GM12801 (cell line): ENCODE data around the gene KDM7A.

Experiments
- TF ChIP-seq, protein P1 (sequence below): IDR thresholded peaks from one replicate; pipeline ENCODE4 v1.5.1; 2011; ENCODE audit warnings: control low read depth; ENCODE audit not compliant: insufficient read length; ENCODE audit errors: extremely low read depth

Gene KDM7A, protein sequence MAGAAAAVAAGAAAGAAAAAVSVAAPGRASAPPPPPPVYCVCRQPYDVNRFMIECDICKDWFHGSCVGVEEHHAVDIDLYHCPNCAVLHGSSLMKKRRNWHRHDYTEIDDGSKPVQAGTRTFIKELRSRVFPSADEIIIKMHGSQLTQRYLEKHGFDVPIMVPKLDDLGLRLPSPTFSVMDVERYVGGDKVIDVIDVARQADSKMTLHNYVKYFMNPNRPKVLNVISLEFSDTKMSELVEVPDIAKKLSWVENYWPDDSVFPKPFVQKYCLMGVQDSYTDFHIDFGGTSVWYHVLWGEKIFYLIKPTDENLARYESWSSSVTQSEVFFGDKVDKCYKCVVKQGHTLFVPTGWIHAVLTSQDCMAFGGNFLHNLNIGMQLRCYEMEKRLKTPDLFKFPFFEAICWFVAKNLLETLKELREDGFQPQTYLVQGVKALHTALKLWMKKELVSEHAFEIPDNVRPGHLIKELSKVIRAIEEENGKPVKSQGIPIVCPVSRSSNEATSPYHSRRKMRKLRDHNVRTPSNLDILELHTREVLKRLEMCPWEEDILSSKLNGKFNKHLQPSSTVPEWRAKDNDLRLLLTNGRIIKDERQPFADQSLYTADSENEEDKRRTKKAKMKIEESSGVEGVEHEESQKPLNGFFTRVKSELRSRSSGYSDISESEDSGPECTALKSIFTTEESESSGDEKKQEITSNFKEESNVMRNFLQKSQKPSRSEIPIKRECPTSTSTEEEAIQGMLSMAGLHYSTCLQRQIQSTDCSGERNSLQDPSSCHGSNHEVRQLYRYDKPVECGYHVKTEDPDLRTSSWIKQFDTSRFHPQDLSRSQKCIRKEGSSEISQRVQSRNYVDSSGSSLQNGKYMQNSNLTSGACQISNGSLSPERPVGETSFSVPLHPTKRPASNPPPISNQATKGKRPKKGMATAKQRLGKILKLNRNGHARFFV

DNA sequence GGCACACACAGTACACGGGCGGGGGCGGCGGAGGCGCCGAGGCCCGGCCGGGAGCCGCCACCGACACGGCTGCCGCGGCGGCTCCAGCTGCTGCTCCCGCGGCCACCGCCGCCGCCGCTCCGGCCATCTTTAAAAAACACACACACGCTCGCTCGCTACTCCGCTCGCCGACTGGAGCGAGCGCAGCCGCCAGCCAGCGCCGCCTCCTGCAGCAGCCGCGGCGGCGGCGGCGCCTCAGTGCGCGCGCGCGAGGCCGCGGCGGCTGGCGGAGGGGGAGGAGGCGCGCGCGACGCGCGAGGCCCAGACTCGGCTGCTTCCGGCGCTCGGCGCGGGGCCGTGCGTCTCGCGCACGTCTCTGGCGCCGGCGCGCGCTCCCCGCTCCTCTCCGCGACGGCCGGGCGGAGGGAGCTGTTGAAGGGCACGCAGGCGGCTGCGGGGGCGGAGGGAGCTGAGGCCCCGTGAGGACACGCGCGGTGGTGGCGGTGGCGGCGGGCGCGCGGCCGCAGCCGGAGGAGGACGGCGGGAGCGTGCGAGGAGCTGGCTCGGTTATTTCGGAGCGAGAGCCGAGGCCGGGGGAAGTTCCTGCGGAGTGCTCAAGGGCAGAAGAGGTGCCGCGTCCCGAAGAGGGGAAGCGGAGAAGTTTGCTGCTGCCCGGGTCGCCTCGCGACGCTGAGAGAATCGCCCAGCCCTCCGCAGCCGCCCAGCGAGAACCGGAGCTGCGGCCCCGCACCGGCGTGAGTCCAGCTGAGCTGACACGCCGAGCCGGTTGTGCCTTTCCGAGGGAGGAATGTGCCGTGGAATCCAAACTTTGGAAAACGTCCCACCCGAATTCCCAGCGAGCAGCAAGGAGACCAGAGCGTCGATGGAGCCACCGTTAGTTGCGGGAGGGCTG lies at the start of gene KDM7A:
Gene KDM7A (minus strand): TSS at position 173 of the 892 bp plus-strand sequence. CDS start 46 bp downstream, at position 127.
- TF ChIP-seq, protein P1, sequence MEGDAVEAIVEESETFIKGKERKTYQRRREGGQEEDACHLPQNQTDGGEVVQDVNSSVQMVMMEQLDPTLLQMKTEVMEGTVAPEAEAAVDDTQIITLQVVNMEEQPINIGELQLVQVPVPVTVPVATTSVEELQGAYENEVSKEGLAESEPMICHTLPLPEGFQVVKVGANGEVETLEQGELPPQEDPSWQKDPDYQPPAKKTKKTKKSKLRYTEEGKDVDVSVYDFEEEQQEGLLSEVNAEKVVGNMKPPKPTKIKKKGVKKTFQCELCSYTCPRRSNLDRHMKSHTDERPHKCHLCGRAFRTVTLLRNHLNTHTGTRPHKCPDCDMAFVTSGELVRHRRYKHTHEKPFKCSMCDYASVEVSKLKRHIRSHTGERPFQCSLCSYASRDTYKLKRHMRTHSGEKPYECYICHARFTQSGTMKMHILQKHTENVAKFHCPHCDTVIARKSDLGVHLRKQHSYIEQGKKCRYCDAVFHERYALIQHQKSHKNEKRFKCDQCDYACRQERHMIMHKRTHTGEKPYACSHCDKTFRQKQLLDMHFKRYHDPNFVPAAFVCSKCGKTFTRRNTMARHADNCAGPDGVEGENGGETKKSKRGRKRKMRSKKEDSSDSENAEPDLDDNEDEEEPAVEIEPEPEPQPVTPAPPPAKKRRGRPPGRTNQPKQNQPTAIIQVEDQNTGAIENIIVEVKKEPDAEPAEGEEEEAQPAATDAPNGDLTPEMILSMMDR, result no peak

DNA sequence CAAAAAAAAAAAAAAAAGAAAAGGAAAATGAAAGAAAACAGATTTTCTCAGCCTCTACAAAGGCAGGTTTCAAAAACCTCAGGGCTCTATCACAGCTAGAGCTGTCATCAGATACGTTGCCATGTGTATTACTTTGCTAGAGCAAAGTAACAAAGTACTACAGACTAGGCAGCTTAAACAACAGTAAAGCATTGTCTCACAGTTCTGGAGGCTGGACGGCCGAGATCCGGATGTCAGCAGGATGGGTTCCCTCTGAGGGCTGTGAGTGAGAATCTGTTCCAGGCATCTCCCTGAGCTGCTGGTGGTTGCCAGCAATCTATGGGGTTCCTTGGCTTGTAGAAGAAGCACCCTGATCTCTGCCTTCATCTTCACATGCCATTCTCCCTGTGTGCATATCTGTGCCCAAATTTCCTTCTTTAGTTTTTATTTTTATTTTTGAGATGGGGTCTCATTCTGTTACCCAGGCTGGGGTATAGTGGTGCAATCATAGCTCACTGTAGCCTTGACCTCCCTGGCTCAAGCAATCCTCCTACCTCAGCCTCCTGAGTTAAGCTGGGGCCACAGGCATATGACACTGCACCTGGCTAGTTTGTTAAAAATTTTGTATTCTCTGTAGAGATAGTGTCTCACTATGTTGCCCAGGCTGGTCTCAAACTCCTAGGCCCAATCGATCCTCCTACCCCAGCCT lies 48.9 kb upstream of the KDM7A start:
- TF ChIP-seq, protein P1, result no peak

DNA sequence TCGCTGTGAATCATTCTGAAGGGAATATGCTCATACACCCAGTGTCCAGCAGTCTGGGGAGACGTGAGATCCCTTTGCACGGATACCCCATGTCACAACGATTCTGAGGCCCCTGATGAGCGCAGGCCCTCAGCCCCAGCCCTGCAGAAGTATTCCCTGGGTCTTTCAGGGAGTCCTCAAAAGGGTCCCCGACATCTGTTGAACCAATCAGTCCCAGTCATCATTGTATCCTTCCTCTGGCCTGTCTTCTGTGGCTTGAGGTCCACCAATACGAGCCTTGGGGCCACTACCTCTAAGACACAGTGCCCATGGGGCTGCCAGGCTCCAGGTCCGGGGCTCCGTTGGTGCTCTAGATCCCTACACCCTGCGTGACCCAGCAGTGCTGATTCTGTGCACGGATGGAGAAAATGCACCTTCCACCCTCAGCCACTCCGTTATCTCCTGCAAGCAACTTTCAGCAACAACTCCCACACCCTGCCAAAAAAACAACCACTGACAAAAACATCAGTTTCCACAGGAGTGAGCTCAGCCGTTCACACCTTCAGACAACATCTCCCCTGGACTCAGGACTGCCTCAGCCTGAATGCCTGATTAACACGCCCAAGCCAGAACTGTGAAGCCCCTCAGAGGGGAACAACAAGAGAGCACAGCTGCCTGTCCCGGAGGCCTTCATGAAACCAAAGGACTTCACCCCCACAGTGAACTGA lies 46.9 kb upstream of the KDM7A start:
- TF ChIP-seq, protein P1, result no peak

DNA sequence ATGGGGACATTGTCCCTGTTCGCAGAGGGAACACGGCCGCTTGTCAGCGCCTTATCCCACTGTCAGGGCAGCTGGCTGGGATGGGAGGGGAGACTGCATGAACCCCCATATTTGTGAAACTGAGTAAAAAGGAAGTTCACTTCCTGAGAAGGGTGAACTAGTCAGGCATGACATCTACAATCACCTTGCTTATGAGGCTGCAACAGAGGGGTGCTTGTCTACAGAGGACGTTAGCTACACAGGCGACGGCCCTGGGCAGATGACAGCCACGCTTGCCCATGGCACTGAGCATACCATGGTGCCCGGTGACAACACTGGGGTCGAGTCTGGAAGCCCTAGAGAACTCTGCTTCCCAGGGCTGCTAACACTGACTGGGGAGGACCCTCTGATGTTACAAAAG lies 46.0 kb upstream of the KDM7A start:
- TF ChIP-seq, protein P1, result no peak

DNA sequence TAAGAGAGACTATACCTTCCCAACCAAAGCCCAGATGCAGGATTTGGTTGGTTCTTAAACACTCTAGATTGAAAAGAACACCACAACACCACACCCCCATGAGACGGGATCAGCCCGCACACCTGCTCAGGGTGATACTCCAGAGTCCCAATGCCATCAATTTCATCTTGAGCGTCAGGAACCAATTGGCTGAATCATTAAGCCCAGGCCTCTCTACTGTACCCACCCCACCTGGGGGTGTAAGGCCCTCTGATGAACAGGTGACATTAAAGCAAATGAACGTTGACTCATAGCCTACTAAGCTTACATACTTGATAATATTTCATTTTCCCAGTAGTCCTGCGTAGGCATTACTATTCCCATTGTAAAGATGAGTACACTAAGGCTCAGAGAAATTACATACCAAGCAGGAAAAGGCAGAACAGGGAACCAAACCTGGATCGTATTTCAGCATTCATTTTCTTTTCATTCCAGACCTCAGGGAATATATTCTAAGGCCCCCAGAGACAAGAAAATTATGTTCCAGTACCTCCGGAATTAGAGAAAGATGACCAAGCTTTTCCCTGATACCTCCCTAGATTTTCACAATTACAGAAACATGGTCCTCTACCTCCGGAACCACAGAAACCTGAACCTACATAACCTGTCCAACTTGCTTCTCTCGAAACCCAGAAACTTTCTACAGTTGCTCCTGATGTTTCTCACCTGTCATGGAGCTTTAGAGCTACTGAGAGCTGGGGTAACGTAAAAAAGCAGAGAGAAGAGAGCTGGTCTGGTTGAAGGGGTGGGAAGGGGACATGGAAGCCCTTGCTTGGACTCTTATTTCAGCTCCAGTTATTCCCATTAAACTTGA lies 43.1 kb upstream of the KDM7A start:
- TF ChIP-seq, protein P1, result no peak

DNA sequence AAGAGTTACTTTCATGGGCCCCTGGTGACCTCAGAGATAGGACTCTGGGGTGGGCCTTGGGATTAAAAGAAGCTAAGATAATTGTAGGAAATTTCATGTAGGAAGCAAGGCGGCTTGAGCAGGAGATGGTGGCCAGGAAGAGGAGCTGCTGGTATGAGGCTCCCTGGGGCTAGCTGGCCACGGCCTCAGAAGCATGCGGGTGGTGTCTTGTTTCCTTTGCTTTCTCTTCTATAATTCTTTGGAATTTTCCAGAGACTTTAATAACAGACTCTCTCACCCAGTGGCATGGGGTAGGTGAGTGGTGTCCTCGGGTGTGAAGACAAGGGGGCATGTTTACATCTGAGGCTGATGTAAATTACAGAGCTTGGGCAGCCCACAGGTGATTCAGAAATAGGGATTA lies 41.9 kb upstream of the KDM7A start:
- TF ChIP-seq, protein P1, result no peak
